ENCODE measurements around the gene TMEM154. TPM values are rescaled to one million over a fixed set of nuclear protein-coding genes. Genes with fewer than 3 reads are reported as not detected.

TMEM154 gene
- polyA plus RNA-seq, 1 of the 3 experiments (the other 2 are of a cell fraction): 0.58 TPM

DNA sequence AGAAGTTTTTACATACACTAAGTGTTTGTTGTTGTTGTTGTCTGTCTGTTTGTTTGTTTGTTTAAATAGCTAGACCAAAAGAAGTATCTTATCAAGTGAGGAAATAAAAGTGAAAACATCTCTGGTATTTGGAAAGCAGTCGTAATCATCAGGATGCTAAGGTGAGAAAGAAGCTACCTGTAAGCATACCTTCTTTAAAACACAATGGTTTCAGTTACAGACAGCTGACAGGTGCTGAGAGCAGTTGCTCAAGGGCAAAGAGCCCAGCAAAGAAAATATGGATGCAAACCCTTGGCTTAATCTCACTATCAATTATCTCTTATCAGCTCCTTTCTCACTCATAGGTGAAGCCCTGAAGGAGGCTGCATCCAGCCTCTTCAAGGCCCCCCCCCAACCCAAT is 101.1 kb downstream of the TMEM154 start:
- Histone ChIP-seq H2AFZ (ENCODE audit: low read depth) (no peak overlapping the region), H3K27ac (ENCODE audit: low read depth in 2 of 2, low read length in 1 of 2) (no peak overlapping the region), H3K4me1 (ENCODE audit: control insufficient read depth in 1 of 2, insufficient read depth in 2 of 2, low read depth in 1 of 2, low read length in 1 of 2) (no peaks in the 10 kb centered on the region; a peak in 1 of 4 replicates), H3K9me2 (no peaks in the 10 kb centered on the region), H3K4me3 (ENCODE audit: low read depth in 2 of 2, low read length in 1 of 2) (no peak overlapping the region), H4K20me1 (ENCODE audit: insufficient read depth) (no peaks in the 10 kb centered on the region), H3K9me3 (no peaks in the 10 kb centered on the region), H3K27me3 (ENCODE audit: insufficient read depth) (no peaks in the 10 kb centered on the region), H3K36me3 (replicated peaks in 1 of 2; ENCODE audit: control insufficient read depth in 1 of 2, insufficient read depth in 2 of 2, low read length in 1 of 2) (no peaks in the 10 kb centered on the region), H3K9ac (no peak overlapping the region), H3K4me2 (no peak overlapping the region), H3F3A (replicated peaks; ENCODE audit: insufficient read depth) (no peaks in the 10 kb centered on the region), H3K79me2 (ENCODE audit: insufficient read depth) (no peaks in the 10 kb centered on the region)
- ChIA-PET POLR2A (no interaction called here), CTCF (interaction anchor here (0.9 to 2.9 kb wide), 4 partner anchors 11 to 78 kb away, joined by 3 to 13 read pairs (median 4); no protein-coding TSS in a partner anchor)
- no peak for DNase-seq
- no peak for TF ChIP-seq RCOR1 (IDR thresholded peaks at IDR 0.05; ENCODE audit: low read length)
- TF ChIP-seq, protein P1, sequence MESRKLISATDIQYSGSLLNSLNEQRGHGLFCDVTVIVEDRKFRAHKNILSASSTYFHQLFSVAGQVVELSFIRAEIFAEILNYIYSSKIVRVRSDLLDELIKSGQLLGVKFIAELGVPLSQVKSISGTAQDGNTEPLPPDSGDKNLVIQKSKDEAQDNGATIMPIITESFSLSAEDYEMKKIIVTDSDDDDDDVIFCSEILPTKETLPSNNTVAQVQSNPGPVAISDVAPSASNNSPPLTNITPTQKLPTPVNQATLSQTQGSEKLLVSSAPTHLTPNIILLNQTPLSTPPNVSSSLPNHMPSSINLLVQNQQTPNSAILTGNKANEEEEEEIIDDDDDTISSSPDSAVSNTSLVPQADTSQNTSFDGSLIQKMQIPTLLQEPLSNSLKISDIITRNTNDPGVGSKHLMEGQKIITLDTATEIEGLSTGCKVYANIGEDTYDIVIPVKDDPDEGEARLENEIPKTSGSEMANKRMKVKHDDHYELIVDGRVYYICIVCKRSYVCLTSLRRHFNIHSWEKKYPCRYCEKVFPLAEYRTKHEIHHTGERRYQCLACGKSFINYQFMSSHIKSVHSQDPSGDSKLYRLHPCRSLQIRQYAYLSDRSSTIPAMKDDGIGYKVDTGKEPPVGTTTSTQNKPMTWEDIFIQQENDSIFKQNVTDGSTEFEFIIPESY (IDR thresholded peaks at IDR 0.05; ENCODE audit: borderline replicate concordance, low read depth): no peak
- TF ChIP-seq TAF1 (IDR thresholded peaks at IDR 0.05; ENCODE audit: borderline replicate concordance, low read depth, low read length): no peak
- no peak for TF ChIP-seq RFX5 (IDR thresholded peaks at IDR 0.05; ENCODE audit: low read length)
- no peak for TF ChIP-seq ELF1 (IDR thresholded peaks at IDR 0.05)
- no peak for TF ChIP-seq RAD21 (IDR thresholded peaks at IDR 0.05; ENCODE audit: low read length)
- no peak for TF ChIP-seq FOSL2 (IDR thresholded peaks at IDR 0.05; ENCODE audit: borderline replicate concordance, low read depth)
- TF ChIP-seq GABPA (IDR thresholded peaks at IDR 0.05; ENCODE audit: low read depth): no peak
- TF ChIP-seq TCF12 (IDR thresholded peaks at IDR 0.05): no peak
- TF ChIP-seq FOXM1 (IDR thresholded peaks at IDR 0.05; ENCODE audit: low read depth): no peak
- no peak for TF ChIP-seq FOXJ3 (CRISPR knock-in tag; IDR thresholded peaks at IDR 0.05)
- TF ChIP-seq YY1 (IDR thresholded peaks at IDR 0.05; ENCODE audit: low read depth): no peak
- 88% methylated on average over 1 of the region's 1 CpG for WGBS (ENCODE audit: low lambda C conversion rate)

DNA sequence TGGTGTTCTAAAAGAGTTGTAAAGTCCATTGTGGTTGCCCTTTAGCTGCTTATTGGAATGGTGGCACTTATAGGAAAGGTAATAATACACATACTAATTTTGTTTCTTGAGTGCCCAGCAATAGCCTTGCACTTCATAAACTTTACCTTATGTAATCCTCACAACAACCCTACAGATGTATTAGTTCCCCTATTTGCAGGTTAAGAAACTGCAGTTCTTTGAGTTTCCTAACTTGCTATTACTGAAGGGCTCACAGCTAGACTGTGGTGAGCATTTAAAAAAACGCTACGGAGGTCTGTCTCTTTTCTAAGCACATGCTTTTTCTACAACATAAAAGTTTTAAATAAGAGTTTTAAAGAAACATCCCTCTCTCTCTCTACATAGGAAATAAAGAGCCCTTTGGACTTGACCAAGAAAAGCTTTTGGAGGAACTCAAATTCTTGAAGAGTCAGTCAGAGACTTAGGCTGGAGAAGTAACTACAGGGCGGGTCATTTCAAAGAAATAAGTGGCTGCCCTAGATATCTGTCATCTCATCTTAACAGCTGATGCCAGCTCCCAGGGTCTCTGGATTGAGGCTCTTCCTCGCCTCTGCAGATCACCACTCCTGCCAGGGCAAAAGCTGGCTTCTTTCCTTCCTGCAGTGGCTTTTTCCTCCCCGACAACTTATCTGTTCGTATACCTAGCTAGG is 101.9 kb downstream of the TMEM154 start:
- TF ChIP-seq TAF1 (IDR thresholded peaks at IDR 0.05; ENCODE audit: borderline replicate concordance, low read depth, low read length) (no peak), GATA2 (CRISPR knock-in tag; IDR thresholded peaks at IDR 0.05) (no peak)
- H4K20me1 ChIP-seq (ENCODE audit: insufficient read depth): no peaks in the 10 kb centered on the region
- DNase-seq: no peak
- H3K27me3 ChIP-seq (ENCODE audit: insufficient read depth): no peaks in the 10 kb centered on the region
- H3K9me3 ChIP-seq: no peaks in the 10 kb centered on the region
- CTCF ChIA-PET: interaction anchor here (0.7 to 2.9 kb wide), 5 partner anchors 11 to 952 kb away, joined by 3 to 13 read pairs (median 3); no protein-coding TSS in a partner anchor
- H3K36me3 ChIP-seq (replicated peaks in 1 of 2; ENCODE audit: control insufficient read depth in 1 of 2, insufficient read depth in 2 of 2, low read length in 1 of 2): no peaks in the 10 kb centered on the region
- no peak overlapping the region for H2AFZ ChIP-seq (ENCODE audit: low read depth)
- POLR2A ChIA-PET: no interaction called here
- no peaks in the 10 kb centered on the region for H3K79me2 ChIP-seq (ENCODE audit: insufficient read depth)
- H3K4me3 ChIP-seq (ENCODE audit: low read depth in 2 of 2, low read length in 1 of 2): no peak overlapping the region
- no peak overlapping the region for H3K27ac ChIP-seq (ENCODE audit: low read depth in 2 of 2, low read length in 1 of 2)
- H3K9ac ChIP-seq: no peak overlapping the region
- H3K4me2 ChIP-seq: no peak overlapping the region
- no peaks in the 10 kb centered on the region for H3K9me2 ChIP-seq
- 70% methylated on average over 5 of the region's 6 CpGs for WGBS (ENCODE audit: low lambda C conversion rate)
- H3F3A ChIP-seq (replicated peaks; ENCODE audit: insufficient read depth): no peaks in the 10 kb centered on the region
- H3K4me1 ChIP-seq (ENCODE audit: control insufficient read depth in 1 of 2, insufficient read depth in 2 of 2, low read depth in 1 of 2, low read length in 1 of 2): no peaks in the 10 kb centered on the region; a peak in 1 of 4 replicates
